HepG2 (cell line): ENCODE results near the gene ANKRD12.

Source experiments
- CTCF ChIP-seq: sonication (generic); formaldehyde crosslinking; IDR thresholded peaks from 2 replicates; pipeline ENCODE4 v1.5.0; 2020; ENCODE audit warnings: mild to moderate bottlenecking, missing genetic modification reagents, moderate library complexity
- DRAP1 ChIP-seq: IDR thresholded peaks from 2 replicates; pipeline ENCODE4 v1.6.1; 2016; ENCODE audit warnings: missing genetic modification reagents, missing compliant biosample characterization
- FOXA1 ChIP-seq, 2 experiments: fragments of 450-650 bp in 1 of 2; sonication (generic) in 1 of 2; formaldehyde crosslinking in 1 of 2; IDR thresholded peaks; 2 replicates each; pipeline versions ENCODE4 v1.4.0 to v1.6.1; 2016 to 2020; ENCODE audit warnings: missing genetic modification reagents in 1 of 2
- KDM6A ChIP-seq: IDR thresholded peaks from 2 replicates; pipeline ENCODE4 v1.6.1; 2016; ENCODE audit warnings: low read depth
- SIN3A ChIP-seq: IDR thresholded peaks from 2 replicates; pipeline ENCODE4 v1.6.1; 2011; ENCODE audit warnings: low read depth, mild to moderate bottlenecking, control low read depth, low read length, borderline replicate concordance
- SIN3B ChIP-seq: fragments of 150-350 bp; IDR thresholded peaks from 2 replicates; pipeline ENCODE4 v1.6.1; 2014; ENCODE audit warnings: low read length
- ZBTB1 ChIP-seq: sonication (generic); formaldehyde crosslinking; IDR thresholded peaks from 2 replicates; pipeline ENCODE4 v1.4.0; 2020; ENCODE audit warnings: missing genetic modification reagents, borderline replicate concordance
- ZFP91 ChIP-seq: sonication (generic); formaldehyde crosslinking; IDR thresholded peaks from 2 replicates; pipeline ENCODE4 v1.9.0; 2022; ENCODE audit warnings: missing genetic modification reagents, mild to moderate bottlenecking, borderline replicate concordance
- ZNF333 ChIP-seq: sonication (generic); formaldehyde crosslinking; IDR thresholded peaks from 2 replicates; pipeline ENCODE4 v1.4.0; 2020; ENCODE audit warnings: mild to moderate bottlenecking, missing genetic modification reagents, borderline replicate concordance
- ZNF564 ChIP-seq: sonication (generic); formaldehyde crosslinking; IDR thresholded peaks from 2 replicates; pipeline ENCODE4 v1.8.1; 2023; ENCODE audit warnings: mild to moderate bottlenecking, missing genetic modification reagents

- no peak for TF ChIP-seq SIN3A
- TF ChIP-seq ZBTB1 = no peak
- TF ChIP-seq KDM6A (CRISPR knock-in tag) = no peak
- no peak for TF ChIP-seq SIN3B
- TF ChIP-seq ZNF333 = no peak
- TF ChIP-seq ZFP91 = no peak
- TF ChIP-seq CTCF (CRISPR knock-in tag) = no peak
- TF ChIP-seq DRAP1 = no peak
- no peak for TF ChIP-seq FOXA1 (IDR thresholded peaks at IDR 0.05)
- TF ChIP-seq FOXA1 (CRISPR knock-in tag; IDR thresholded peaks at IDR 0.05) = no peak
- no peak for TF ChIP-seq ZNF564 (CRISPR knock-in tag)
These were observed 48.3 kb upstream of the ANKRD12 start for GRCh38 chr18:9088252-9088651.
